SK-N-SH (cell line): ENCODE data around the gene SLIT1. TPM values are rescaled to one million over a fixed set of nuclear protein-coding genes. Genes with fewer than 3 reads are reported as not detected.

ENCODE experiments used
- CTCF ChIA-PET: fragments of 300-600, 350-600 bp; formaldehyde crosslinking; extraction: SDS; loops from one replicate; lab custom pipeline; 2021; lab: Yijun Ruan, JAX
- POLR2A ChIA-PET: fragments of 350-600 bp; sonication (Branson Sonifier 250); formaldehyde crosslinking; extraction: SDS; loops from one replicate; lab custom pipeline; 2020; ENCODE audit warnings: antibody characterized with exemption, inconsistent platforms; lab: Yijun Ruan, JAX
- DNase-seq: peaks from one replicate; pipeline ENCODE4 v3.0.0; 2012
- H2AFZ ChIP-seq: fragments of 200-600 bp; sonication (generic); 2 replicates; pipeline ENCODE4 v1.8.1; 2016; ENCODE audit warnings: antibody characterized with exemption, mild to moderate bottlenecking, low read depth
- H3F3A ChIP-seq: fragments of 200-600 bp; sonication (generic); replicated peaks from 2 replicates; pipeline ENCODE3; 2016; ENCODE audit warnings: antibody characterized with exemption, mild to moderate bottlenecking; ENCODE audit not compliant: insufficient read depth
- H3K27ac ChIP-seq, 2 experiments: fragments of 200-500 bp in 1 of 2; fragments of 200-600 bp in 1 of 2; sonication (Bioruptor generic) in 1 of 2; sonication (generic), shearing (Covaris generic) in 1 of 2; 2 replicates each; pipeline versions ENCODE4 v1.5.1 to v1.6.1; 2014 to 2016; ENCODE audit warnings: low read depth in 2 of 2, inconsistent platforms in 1 of 2, low read length in 1 of 2, mild to moderate bottlenecking in 1 of 2, mixed read lengths in 1 of 2
- H3K27me3 ChIP-seq: fragments of 200-600 bp; sonication (generic), shearing (Covaris generic); 2 replicates; pipeline ENCODE4 v1.6.1; 2016; ENCODE audit warnings: mixed run types; ENCODE audit not compliant: insufficient read depth
- H3K36me3 ChIP-seq, 2 experiments: fragments of 200-500 bp in 1 of 2; fragments of 200-600 bp in 1 of 2; sonication (Bioruptor generic) in 1 of 2; sonication (generic) in 1 of 2; replicated peaks in 1 of 2; 2 replicates each; pipeline versions ENCODE3 to v1.5.1; 2014 to 2016; ENCODE audit warnings: low read length in 1 of 2, mild to moderate bottlenecking in 1 of 2; ENCODE audit not compliant: insufficient read depth in 2 of 2, control insufficient read depth in 1 of 2
- H3K4me1 ChIP-seq, 2 experiments: fragments of 200-500 bp in 1 of 2; fragments of 200-600 bp in 1 of 2; sonication (Bioruptor generic) in 1 of 2; sonication (generic), shearing (Covaris generic) in 1 of 2; 2 replicates each; pipeline versions ENCODE4 v1.5.1 to v1.6.1; 2014 to 2016; ENCODE audit warnings: low read depth in 1 of 2, low read length in 1 of 2, mixed run types in 1 of 2; ENCODE audit not compliant: insufficient read depth in 2 of 2, control insufficient read depth in 1 of 2
- H3K4me2 ChIP-seq: fragments of 200-600 bp; sonication (generic), shearing (Covaris generic); 2 replicates; pipeline ENCODE4 v1.6.1; 2017; ENCODE audit warnings: mixed run types
- H3K4me3 ChIP-seq, 2 experiments: fragments of 200-500 bp in 1 of 2; fragments of 200-600 bp in 1 of 2; sonication (Bioruptor generic) in 1 of 2; sonication (generic), shearing (Covaris generic) in 1 of 2; 2 replicates each; pipeline versions ENCODE4 v1.5.1 to v1.8.1; 2014 to 2016; ENCODE audit warnings: low read depth in 2 of 2, inconsistent platforms in 1 of 2, low read length in 1 of 2, mild to moderate bottlenecking in 1 of 2, mixed read lengths in 1 of 2, moderate library complexity in 1 of 2
- H3K79me2 ChIP-seq: fragments of 200-600 bp; sonication (generic); 2 replicates; pipeline ENCODE4 v1.8.1; 2017; ENCODE audit warnings: mild to moderate bottlenecking; ENCODE audit not compliant: insufficient read depth
- H3K9ac ChIP-seq: fragments of 200-600 bp; sonication (generic); 2 replicates; pipeline ENCODE4 v1.6.1; 2017; ENCODE audit warnings: mixed run types
- H3K9me2 ChIP-seq: fragments of 200-600 bp; sonication (generic); 2 replicates; pipeline ENCODE4 v1.6.1; 2017; ENCODE audit warnings: mixed run types
- H3K9me3 ChIP-seq: fragments of 200-600 bp; sonication (generic); 2 replicates; pipeline ENCODE4 v1.6.1; 2017; ENCODE audit warnings: mixed run types, mild to moderate bottlenecking, moderate library complexity
- H4K20me1 ChIP-seq: fragments of 200-600 bp; sonication (generic); 2 replicates; pipeline ENCODE4 v1.6.1; 2017; ENCODE audit warnings: mild to moderate bottlenecking, mixed run types; ENCODE audit not compliant: insufficient read depth
- CHD2 ChIP-seq: fragments of 150-350 bp; IDR thresholded peaks from 2 replicates; pipeline ENCODE4 v1.6.1; 2018; ENCODE audit warnings: low read length; ENCODE audit not compliant: partially characterized antibody
- EP300 ChIP-seq, 2 experiments: IDR thresholded peaks; 2 replicates each; pipeline versions ENCODE4 v1.4.0 to v1.6.1; 2012; ENCODE audit warnings: borderline replicate concordance in 1 of 2, low read depth in 1 of 2, low read length in 1 of 2
- EZH2phosphoT487 ChIP-seq: fragments of 200-600 bp; sonication (generic); IDR thresholded peaks from 2 replicates; pipeline ENCODE4 v1.6.1; 2017; ENCODE audit warnings: low read depth, mixed run types, mild to moderate bottlenecking, antibody characterized with exemption, moderate library complexity, borderline replicate concordance
- FOSL2 ChIP-seq: IDR thresholded peaks from 2 replicates; pipeline ENCODE4 v1.4.0; 2012; ENCODE audit warnings: low read depth, mild to moderate bottlenecking, moderate library complexity, borderline replicate concordance
- FOXJ3 ChIP-seq: sonication (generic); formaldehyde crosslinking; IDR thresholded peaks from 2 replicates; pipeline ENCODE4 v1.5.1; 2020; ENCODE audit warnings: mild to moderate bottlenecking, missing genetic modification reagents
- FOXM1 ChIP-seq: IDR thresholded peaks from 2 replicates; pipeline ENCODE4 v1.4.0; 2012; ENCODE audit warnings: low read depth, mild to moderate bottlenecking
- GABPA ChIP-seq: IDR thresholded peaks from 2 replicates; pipeline ENCODE4 v1.4.0; 2012; ENCODE audit warnings: low read depth, mild to moderate bottlenecking
- GATA2 ChIP-seq: sonication (generic); formaldehyde crosslinking; IDR thresholded peaks from 2 replicates; pipeline ENCODE4 v1.5.0; 2020; ENCODE audit warnings: mild to moderate bottlenecking, missing genetic modification reagents
- IRF3 ChIP-seq: fragments of 150-350 bp; IDR thresholded peaks from 2 replicates; pipeline ENCODE4 v1.6.1; 2016; ENCODE audit warnings: mild to moderate bottlenecking, low read depth, low read length
- JUND ChIP-seq: IDR thresholded peaks from 2 replicates; pipeline ENCODE4 v1.4.0; 2012
- MEF2A ChIP-seq: IDR thresholded peaks from 2 replicates; pipeline ENCODE4 v1.4.0; 2012; ENCODE audit warnings: low read depth, borderline replicate concordance
- MXI1 ChIP-seq: IDR thresholded peaks from 2 replicates; pipeline ENCODE4 v1.6.1; 2012; ENCODE audit warnings: mild to moderate bottlenecking, low read depth, low read length, improper control_type of control experiment
- NFIC ChIP-seq: IDR thresholded peaks from 2 replicates; pipeline ENCODE4 v1.4.0; 2012; ENCODE audit warnings: borderline replicate concordance
- PBX3 ChIP-seq: IDR thresholded peaks from 2 replicates; pipeline ENCODE4; 2012
- RFX5 ChIP-seq: IDR thresholded peaks from 2 replicates; pipeline ENCODE4 v1.6.1; 2012; ENCODE audit warnings: mild to moderate bottlenecking, improper control_type of control experiment, low read length
- TAF1 ChIP-seq: IDR thresholded peaks from 2 replicates; pipeline ENCODE4 v1.6.1; 2012; ENCODE audit warnings: low read depth, mild to moderate bottlenecking, low read length, moderate library complexity, borderline replicate concordance
- TCF12 ChIP-seq: IDR thresholded peaks from 2 replicates; pipeline ENCODE4 v1.4.0; 2012
- TEAD4 ChIP-seq: IDR thresholded peaks from 2 replicates; pipeline ENCODE4 v1.4.0; 2012; ENCODE audit warnings: mild to moderate bottlenecking, borderline replicate concordance; ENCODE audit not compliant: insufficient read depth
- USF1 ChIP-seq: IDR thresholded peaks from 2 replicates; pipeline ENCODE4 v1.4.0; 2012; ENCODE audit warnings: low read depth, borderline replicate concordance
- YY1 ChIP-seq: IDR thresholded peaks from 2 replicates; pipeline ENCODE4 v1.4.0; 2012; ENCODE audit warnings: low read depth, mild to moderate bottlenecking
- WGBS: methylation state at CpG from one replicate; pipeline ENCODE4 v1.1.6; 2017; ENCODE audit warnings: low lambda C conversion rate; 5-methylcytosine and 5-hydroxymethylcytosine counted together
- polyA plus RNA-seq, 3 experiments: library from polyadenylated mRNA; depleted of rRNA; stranded (reverse); fragments of >200 nt; gene quantifications; 2 replicates each; pipeline ENCODE4 v1.2.3, GENCODE V29; 2012

SLIT1 gene
- polyA plus RNA-seq, 1 of the 3 experiments (the other 2 are of a cell fraction), result 0.05 TPM

- TF ChIP-seq FOXM1 (no peak), TCF12 (no peak), GATA2 (CRISPR knock-in tag) (no peak), TEAD4 (no peak), PBX3 (no peak), EP300 (IDR thresholded peaks at IDR 0.05; ENCODE audit: borderline replicate concordance in 1 of 2, low read depth in 1 of 2, low read length in 1 of 2) (no peak), JUND (no peak), FOSL2 (no peak), NFIC (no peak), USF1 (no peak), TAF1 (no peak), CHD2 (no peak), YY1 (no peak), IRF3 (no peak), EZH2phosphoT487 (no peak), MEF2A (no peak), GABPA (no peak), RFX5 (no peak), FOXJ3 (no peak), MXI1 (no peak)
- peaks cover 0 to 2% of the 10 kb centered on the region in 2 experiments; a peak in 3 of 4 replicates for H3K4me1 ChIP-seq
- H3K4me2 ChIP-seq, result no peak overlapping the region
- H3K27ac ChIP-seq, result no peak overlapping the region
- H3K9me2 ChIP-seq, result no peaks in the 10 kb centered on the region
- H3F3A ChIP-seq, result no peaks in the 10 kb centered on the region
- peaks cover 16% of the 10 kb centered on the region; the same call in 1 of the 2 replicates for H3K79me2 ChIP-seq
- no peaks in the 10 kb centered on the region for H3K27me3 ChIP-seq
- no peaks in the 10 kb centered on the region for H4K20me1 ChIP-seq
- H3K9ac ChIP-seq, result no peak overlapping the region
- no peaks in the 10 kb centered on the region for H3K9me3 ChIP-seq
- H2AFZ ChIP-seq, result no peak overlapping the region
- ChIA-PET POLR2A (no interaction called here), CTCF (interaction anchor here (1.8 kb wide), 1 partner anchor 8 kb away, joined by 4 read pairs; no protein-coding TSS in a partner anchor)
- H3K4me3 ChIP-seq, result no peak overlapping the region
- 95% methylated on average over 5 of the region's 5 CpGs for WGBS
- peaks cover 25 to 49% of the 10 kb centered on the region in 2 experiments for H3K36me3 ChIP-seq
- no peak for DNase-seq
These were observed 236.6 kb downstream of the SLIT1 start for GRCh38 chr10:96949039-96949683.

Other genes with a start within 250 kb of the SLIT1 start
- gene ARHGAP19, start 106.7 kb upstream of the SLIT1 start, polyA plus RNA-seq (2012; rRNA removed), result 3.8 and 4.5 TPM in 2 replicates
- gene FRAT1, start 133.3 kb upstream of the SLIT1 start, polyA plus RNA-seq (2012; rRNA removed), result 1.3 and 1.8 TPM in 2 replicates
- 2.3 and 2.4 TPM in 2 replicates for gene FRAT2, start 148.8 kb upstream of the SLIT1 start, polyA plus RNA-seq (2012; rRNA removed)
- gene RRP12, start 215.4 kb upstream of the SLIT1 start, polyA plus RNA-seq (2012; rRNA removed), result 40.9 and 46.4 TPM in 2 replicates
- 398 and 419 TPM in 2 replicates for gene PGAM1, start 240.2 kb upstream of the SLIT1 start, polyA plus RNA-seq (2012; rRNA removed)